Endothelial cell of umbilical vein (primary cell): ENCODE data around the gene ASXL1. TPM values are rescaled to one million over a fixed set of nuclear protein-coding genes. Genes with fewer than 3 reads are reported as not detected.

ENCODE experiments used
- BruUV-seq: library from RNA; stranded (reverse); fragments of 400-500 nt; replicated peaks from 2 replicates; lab custom pipeline; 2021; lab: Mats Ljungman, UMichigan
- CTCF ChIA-PET: fragments of 300-600, 350-600 bp; sonication (Branson Sonifier 250); formaldehyde crosslinking; loops from one replicate; lab custom pipeline; 2021; ENCODE audit warnings: antibody characterized with exemption, inconsistent platforms; lab: Charles Lee
- POLR2A ChIA-PET: fragments of 300-600, 350-600 bp; sonication (Branson Sonifier 250); formaldehyde crosslinking; loops from one replicate; lab custom pipeline; 2021; ENCODE audit warnings: antibody characterized with exemption, inconsistent platforms; lab: Charles Lee
- DNase-seq: peaks from one replicate; pipeline ENCODE4 v3.0.0-alpha.2; 2011; ENCODE audit warnings: low read depth, low spot score
- FAIRE-seq: peaks from 2 replicates; lab custom pipeline; 2011; peaks lifted over from hg19 to GRCh38; lab: Jason Lieb, UNC
- H2AFZ ChIP-seq: 2 replicates; pipeline ENCODE4 v1.6.0; 2012; ENCODE audit warnings: low read depth, low read length, control low read depth, inconsistent platforms
- H3K27ac ChIP-seq: 2 replicates; pipeline ENCODE4 v1.5.1; 2011; ENCODE audit warnings: low read depth, mild to moderate bottlenecking, control low read depth, low read length, moderate library complexity; ENCODE audit not compliant: insufficient read depth
- H3K27me3 ChIP-seq, 2 experiments: 2 replicates each; pipeline versions ENCODE4 v1.6.0 to v1.6.1; 2011; ENCODE audit warnings: low read length in 2 of 2, mixed read lengths in 1 of 2; ENCODE audit not compliant: control insufficient read depth in 2 of 2, insufficient read depth in 2 of 2
- H3K36me3 ChIP-seq, 2 experiments: 2 replicates in 1 of 2; 3 replicates in 1 of 2; pipeline ENCODE4 v1.5.1; 2011; ENCODE audit warnings: low read length in 2 of 2, mild to moderate bottlenecking in 1 of 2, moderate library complexity in 1 of 2; ENCODE audit not compliant: control insufficient read depth in 2 of 2, insufficient read depth in 2 of 2; ENCODE audit errors: extremely low read depth in 1 of 2
- H3K4me1 ChIP-seq: 3 replicates; pipeline ENCODE4 v1.5.1; 2011; ENCODE audit warnings: mild to moderate bottlenecking, low read length; ENCODE audit not compliant: control insufficient read depth, insufficient read depth; ENCODE audit errors: extremely low read depth
- H3K4me2 ChIP-seq: 2 replicates; pipeline ENCODE4 v1.6.1; 2011; ENCODE audit warnings: low read length, control low read depth, mixed read lengths; ENCODE audit not compliant: insufficient read depth
- H3K4me3 ChIP-seq, 3 experiments: fragments of 200-600 bp in 1 of 3; sonication (generic), shearing (Covaris generic) in 1 of 3; replicated peaks in 1 of 3; 2 replicates each; pipeline ENCODE4 v1.5.1; 2011 to 2016; ENCODE audit warnings: control low read depth in 3 of 3, low read length in 3 of 3, mild to moderate bottlenecking in 2 of 3, inconsistent platforms in 1 of 3, low read depth in 1 of 3, moderate library complexity in 1 of 3; ENCODE audit not compliant: insufficient read depth in 1 of 3
- H3K79me2 ChIP-seq: 2 replicates; pipeline ENCODE4 v1.6.0; 2012; ENCODE audit warnings: low read length, inconsistent platforms; ENCODE audit not compliant: control insufficient read depth, insufficient read depth
- H3K9ac ChIP-seq: replicated peaks from 2 replicates; pipeline ENCODE3; 2011; ENCODE audit warnings: low read length, control low read depth; ENCODE audit not compliant: insufficient read depth; ENCODE audit errors: extremely low read depth
- H3K9me1 ChIP-seq: replicated peaks from 3 replicates; pipeline ENCODE4 v1.6.0; 2011; ENCODE audit warnings: mild to moderate bottlenecking, low read length; ENCODE audit not compliant: control insufficient read depth, insufficient read depth; ENCODE audit errors: extremely low read depth
- H3K9me3 ChIP-seq: replicated peaks from 2 replicates; pipeline ENCODE4 v1.5.1; 2012; ENCODE audit warnings: low read length, inconsistent platforms; ENCODE audit not compliant: control insufficient read depth, insufficient read depth
- H4K20me1 ChIP-seq: replicated peaks from 2 replicates; pipeline ENCODE3; 2011; ENCODE audit warnings: mild to moderate bottlenecking, low read length; ENCODE audit not compliant: control insufficient read depth, insufficient read depth; ENCODE audit errors: extremely low read depth
- EZH2 ChIP-seq: IDR thresholded peaks from 2 replicates; pipeline ENCODE4 v1.6.1; 2012; ENCODE audit warnings: borderline replicate concordance, low read depth, mild to moderate bottlenecking, moderate library complexity, low read length, inconsistent platforms; ENCODE audit not compliant: severe bottlenecking
- FOS ChIP-seq: IDR thresholded peaks from 2 replicates; pipeline ENCODE4 v1.6.1; 2011; ENCODE audit warnings: mild to moderate bottlenecking, low read length, moderate library complexity, borderline replicate concordance; ENCODE audit not compliant: insufficient read depth
- GATA2 ChIP-seq: IDR thresholded peaks from 2 replicates; pipeline ENCODE4 v1.7.0; 2011; ENCODE audit warnings: low read depth, mild to moderate bottlenecking, moderate library complexity, mixed read lengths, low read length; ENCODE audit not compliant: insufficient read length, insufficient read depth
- JUN ChIP-seq: IDR thresholded peaks from 2 replicates; pipeline ENCODE4 v1.6.1; 2011; ENCODE audit warnings: borderline replicate concordance, low read depth; ENCODE audit not compliant: insufficient read length, insufficient read depth
- MYC ChIP-seq: IDR thresholded peaks from one replicate; pipeline ENCODE4 v1.6.1; 2011; ENCODE audit warnings: mild to moderate bottlenecking, low read depth, low read length
- POLR2A ChIP-seq: IDR thresholded peaks from 2 replicates; pipeline ENCODE4 v1.6.1; 2012; ENCODE audit warnings: low read depth, mild to moderate bottlenecking, control low read depth, low read length
- POLR2AphosphoS5 ChIP-seq: IDR thresholded peaks from 2 replicates; pipeline ENCODE4 v1.6.1; 2012; ENCODE audit warnings: low read depth, mild to moderate bottlenecking, control low read depth, low read length, moderate library complexity; ENCODE audit not compliant: insufficient read depth
- dilution Hi-C: fragments of 300-500 bp; cut with MboI; formaldehyde crosslinking; loops from one replicate; pipeline ENCODE4 v1.15.0; 2019; ENCODE audit warnings: low sequenced_read_pairs; ENCODE audit not compliant: extremely low pct_ligation_motif_present
- intact Hi-C: fragments of 100-400 bp; cut with micrococcal nuclease; formaldehyde crosslinking; loops from one replicate; pipeline ENCODE4 v1.10.0; 2022
- polyA plus RNA-seq, 4 experiments: library from polyadenylated mRNA; depleted of rRNA in 3 of 4; stranded (reverse) in 3 of 4; unstranded in 1 of 4; fragments of >200 nt; gene quantifications; 2 replicates each; pipeline versions ENCODE4 v1.2.1 to v1.2.3, GENCODE V29; 2011 to 2012; ENCODE audit warnings: missing spikeins in 1 of 4
- total RNA-seq: library from RNA; stranded (reverse); gene quantifications from 2 replicates; pipeline ENCODE4 v1.2.3, GENCODE V29; 2021
- TF ChIP-seq, protein P1 (sequence below), 2 donors: IDR thresholded peaks; 1 replicate in 1 of 2; 2 replicates in 1 of 2; pipeline ENCODE4 v1.5.1; 2011; ENCODE audit warnings: low read length in 2 of 2, mild to moderate bottlenecking in 2 of 2, moderate library complexity in 2 of 2, control low read depth in 1 of 2, inconsistent platforms in 1 of 2, low read depth in 1 of 2; ENCODE audit not compliant: insufficient read depth in 1 of 2; ENCODE audit errors: extremely low read depth in 1 of 2
- TF ChIP-seq, protein P2 (sequence below): IDR thresholded peaks from 2 replicates; pipeline ENCODE4 v1.6.1; 2011; ENCODE audit not compliant: insufficient read depth, insufficient read length

The ASXL1 gene
- total and polyA plus RNA-seq, 2 donors (not counting 3 experiments of a cell fraction or from before 2014, with no cell fraction given) = 45.4 to 101 TPM

DNA sequence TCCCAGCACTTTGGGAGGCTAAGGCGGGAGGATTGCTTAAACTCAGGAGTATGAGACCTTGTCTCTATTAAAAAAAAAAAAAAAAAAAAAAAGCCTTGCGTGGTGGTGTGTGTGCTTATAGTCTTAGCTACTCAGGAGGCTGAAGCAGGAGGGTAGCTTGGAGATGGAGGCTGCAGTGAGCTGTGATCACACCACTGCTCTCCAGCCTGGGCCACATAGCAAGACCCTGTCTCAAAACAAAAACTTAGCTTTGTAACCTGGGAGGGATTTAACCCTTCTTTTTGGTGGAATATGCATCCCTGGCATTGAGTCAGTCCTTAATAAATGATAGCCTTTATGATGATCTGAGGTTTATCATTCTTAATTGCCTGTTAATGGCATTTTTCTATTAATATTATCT lies 12.8 kb downstream of the ASXL1 start:
- no peak overlapping the region for H3K4me3 ChIP-seq
- dilution Hi-C loops = no loop called here
- no peak overlapping the region for H3K27ac ChIP-seq
- no peaks in the 10 kb centered on the region for H3K27me3 ChIP-seq
- TF ChIP-seq FOS (no peak), JUN (no peak), POLR2AphosphoS5 (no peak), GATA2 (no peak), EZH2 (no peak), POLR2A (no peak), MYC (no peak)
- TF ChIP-seq, protein P1, sequence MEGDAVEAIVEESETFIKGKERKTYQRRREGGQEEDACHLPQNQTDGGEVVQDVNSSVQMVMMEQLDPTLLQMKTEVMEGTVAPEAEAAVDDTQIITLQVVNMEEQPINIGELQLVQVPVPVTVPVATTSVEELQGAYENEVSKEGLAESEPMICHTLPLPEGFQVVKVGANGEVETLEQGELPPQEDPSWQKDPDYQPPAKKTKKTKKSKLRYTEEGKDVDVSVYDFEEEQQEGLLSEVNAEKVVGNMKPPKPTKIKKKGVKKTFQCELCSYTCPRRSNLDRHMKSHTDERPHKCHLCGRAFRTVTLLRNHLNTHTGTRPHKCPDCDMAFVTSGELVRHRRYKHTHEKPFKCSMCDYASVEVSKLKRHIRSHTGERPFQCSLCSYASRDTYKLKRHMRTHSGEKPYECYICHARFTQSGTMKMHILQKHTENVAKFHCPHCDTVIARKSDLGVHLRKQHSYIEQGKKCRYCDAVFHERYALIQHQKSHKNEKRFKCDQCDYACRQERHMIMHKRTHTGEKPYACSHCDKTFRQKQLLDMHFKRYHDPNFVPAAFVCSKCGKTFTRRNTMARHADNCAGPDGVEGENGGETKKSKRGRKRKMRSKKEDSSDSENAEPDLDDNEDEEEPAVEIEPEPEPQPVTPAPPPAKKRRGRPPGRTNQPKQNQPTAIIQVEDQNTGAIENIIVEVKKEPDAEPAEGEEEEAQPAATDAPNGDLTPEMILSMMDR (IDR thresholded peaks at IDR 0.05; ENCODE audit: extremely low read depth in 1 of 2, insufficient read depth in 1 of 2, low read depth in 1 of 2, low read length in 2 of 2) = no peak
- TF ChIP-seq, protein P2, sequence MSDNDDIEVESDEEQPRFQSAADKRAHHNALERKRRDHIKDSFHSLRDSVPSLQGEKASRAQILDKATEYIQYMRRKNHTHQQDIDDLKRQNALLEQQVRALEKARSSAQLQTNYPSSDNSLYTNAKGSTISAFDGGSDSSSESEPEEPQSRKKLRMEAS = no peak
- CTCF ChIA-PET = interaction anchor here (0.7 to 1.4 kb wide), 2 partner anchors 14 to 19 kb away, joined by 3 to 6 read pairs; no protein-coding TSS in a partner anchor
- no peaks in the 10 kb centered on the region for H3K9me3 ChIP-seq
- H3K4me1 ChIP-seq = peaks cover 3% of the 10 kb centered on the region
- H3K36me3 ChIP-seq = peaks cover 3 to 13% of the 10 kb centered on the region in 2 experiments
- no TSS peak for BruUV-seq
- intact Hi-C loops = no loop called here
- H3K9ac ChIP-seq = no peak overlapping the region
- POLR2A ChIA-PET = interaction anchor here (0.7 kb wide), 2 partner anchors 11 to 13 kb away, joined by 3 to 4 read pairs; partner anchors contain the start of gene ASXL1
- FAIRE-seq = no peak
- no peak overlapping the region for H3K4me2 ChIP-seq
- no peak for DNase-seq
- no peaks in the 10 kb centered on the region for H3K9me1 ChIP-seq
- peaks cover 83% of the 10 kb centered on the region for H3K79me2 ChIP-seq
- H4K20me1 ChIP-seq = peaks cover 5% of the 10 kb centered on the region
- H2AFZ ChIP-seq = no peak overlapping the region
